Measurements from ENCODE around the gene RUNDC3A.

Gene RUNDC3A

DNA sequence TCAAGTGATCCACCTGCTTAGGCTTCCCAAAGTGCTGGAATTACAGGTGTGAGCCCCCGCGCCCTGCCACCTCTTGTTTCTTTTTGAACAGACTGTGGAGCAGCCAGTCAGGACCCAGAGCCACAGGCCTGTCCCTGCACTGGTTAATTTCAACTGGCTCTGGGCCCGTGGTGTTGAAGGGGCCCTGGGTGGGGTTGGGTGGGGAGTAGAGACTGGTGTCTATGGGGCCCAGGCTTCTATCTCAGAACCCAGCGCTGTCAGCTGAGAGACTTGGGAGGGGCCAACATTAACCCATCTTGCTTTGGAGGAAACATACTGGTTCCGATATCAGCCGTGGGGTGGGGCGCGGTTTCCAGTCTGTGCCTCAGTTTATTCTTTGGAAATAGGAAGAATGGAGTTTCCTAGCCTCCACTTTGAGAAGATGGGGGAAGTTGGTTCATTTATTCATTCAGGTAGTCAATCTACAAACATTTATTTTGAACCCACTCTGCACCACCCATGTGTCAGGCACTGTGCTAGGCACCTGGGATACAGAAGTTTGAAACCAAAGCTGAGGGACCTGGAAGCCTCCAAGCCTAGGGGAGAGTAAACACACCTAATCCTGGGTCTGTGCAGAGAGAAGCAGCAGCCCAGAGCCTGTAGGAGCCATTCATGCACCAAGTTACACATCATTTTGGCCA lies 24.9 kb upstream of the RUNDC3A start:
- no peak for DNase-seq (ENCODE audit: low read depth)

DNA sequence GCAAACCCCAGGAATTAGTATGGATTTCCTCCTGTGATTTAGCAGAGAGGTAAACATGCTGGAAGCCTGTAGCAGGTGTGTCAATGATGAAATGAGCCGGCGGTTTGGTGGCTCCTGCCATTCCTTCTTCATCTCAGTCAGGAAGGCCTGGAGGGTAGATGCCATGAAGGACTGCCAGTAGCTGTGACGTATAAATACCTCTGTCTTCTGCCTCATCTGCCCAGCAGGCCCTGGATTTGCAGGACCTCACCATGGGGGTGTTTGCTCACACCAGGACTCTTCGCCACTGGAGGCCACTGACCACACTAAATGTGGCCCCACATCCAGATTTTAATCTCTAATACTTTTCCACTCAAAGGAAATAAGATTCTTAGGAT lies 24.4 kb upstream of the RUNDC3A start:
- DNase-seq (ENCODE audit: low read depth), result no peak

DNA sequence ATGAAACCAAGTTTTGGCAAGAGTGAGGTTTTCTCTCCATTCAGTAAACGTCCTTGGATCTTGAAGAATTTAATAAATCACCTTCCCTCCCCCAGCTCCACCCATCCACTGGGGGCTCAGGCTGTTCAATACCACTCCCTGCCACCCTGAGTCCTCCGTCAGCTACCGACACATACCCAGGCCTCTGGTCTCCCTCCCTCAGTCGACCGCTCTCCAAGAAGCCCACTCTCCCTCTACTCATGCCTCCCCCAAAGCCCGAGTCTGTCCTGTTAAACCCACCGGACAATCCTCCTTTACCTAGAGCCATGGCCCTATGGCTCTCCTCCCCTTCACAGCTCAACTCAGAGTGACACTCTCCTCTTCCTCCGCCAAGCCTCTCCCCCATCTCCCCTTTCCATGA lies 20.8 kb upstream of the RUNDC3A start:
- DNase-seq (ENCODE audit: low read depth), result no peak

DNA sequence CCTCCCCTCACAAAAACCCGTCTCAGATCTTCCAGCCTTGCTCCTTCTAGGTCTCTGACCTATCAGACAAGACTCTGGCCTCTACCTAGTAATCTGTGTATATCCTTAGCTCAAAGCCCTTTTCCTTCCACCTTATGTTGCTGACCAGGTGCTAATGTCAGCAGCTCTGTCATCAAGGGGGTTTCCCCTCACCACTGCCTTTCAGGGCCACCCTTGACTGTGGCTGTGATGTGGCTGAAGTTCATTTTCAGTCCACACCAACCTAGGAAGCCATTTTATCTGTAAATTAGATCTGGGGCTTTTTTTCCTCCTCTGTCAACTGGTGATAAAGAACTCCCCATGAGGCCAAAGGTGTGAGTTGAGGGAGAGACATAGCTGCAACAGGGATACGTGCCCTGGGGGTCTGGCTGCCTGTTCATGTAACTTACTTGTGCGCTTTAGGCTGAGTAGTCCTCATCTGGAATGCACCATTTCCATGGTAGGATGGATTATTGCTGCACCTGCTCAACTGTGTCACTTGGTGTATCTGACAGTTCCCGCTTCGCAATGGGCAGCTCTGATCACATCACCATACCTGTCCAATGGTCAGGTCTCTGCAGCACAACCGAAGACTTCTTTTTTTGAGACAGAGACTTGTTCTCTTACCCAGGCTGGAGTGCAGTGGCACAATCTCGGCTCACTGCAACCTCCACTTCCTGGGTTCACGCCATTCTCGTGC lies 14.7 kb upstream of the RUNDC3A start:
- DNase-seq (ENCODE audit: low read depth), result no peak

DNA sequence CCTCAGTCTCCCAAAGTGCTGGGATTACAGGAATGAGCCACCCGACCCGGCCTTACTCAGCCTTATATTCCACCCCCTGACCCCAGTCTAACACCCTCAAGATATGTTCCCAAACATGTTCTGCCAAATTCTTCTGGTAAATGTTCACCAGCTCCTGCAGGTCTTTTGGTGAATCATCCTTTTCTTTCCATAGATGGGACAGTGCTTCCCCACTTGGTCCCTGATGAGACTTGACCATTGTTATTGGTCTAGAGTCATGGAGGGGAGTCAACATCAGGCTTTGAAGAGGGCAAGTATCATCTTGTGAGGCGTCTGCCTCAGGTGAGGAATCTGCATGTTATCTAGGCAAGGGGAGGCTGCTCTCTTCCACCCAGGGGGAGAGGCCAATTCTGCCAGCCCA lies 10.4 kb upstream of the RUNDC3A start:
- DNase-seq (ENCODE audit: low read depth), result no peak

DNA sequence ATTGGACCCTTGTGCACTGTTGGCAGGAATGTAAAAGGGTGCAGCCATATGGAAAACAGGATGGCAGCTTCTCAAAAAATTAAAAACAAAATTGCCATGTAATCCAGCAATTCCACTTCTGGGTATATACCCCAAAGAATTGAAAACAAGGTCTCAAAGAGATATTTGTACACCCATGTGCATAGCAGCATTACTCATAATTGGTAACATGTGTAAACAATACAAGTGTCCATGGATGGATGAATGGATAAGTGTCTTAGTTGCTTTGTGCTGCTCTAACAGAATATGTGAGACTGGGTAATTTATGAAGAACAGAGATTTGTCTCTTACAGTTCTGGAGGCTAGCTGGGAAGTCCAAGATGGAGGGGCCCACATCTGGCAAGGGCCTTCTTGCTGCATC lies 3.8 kb upstream of the RUNDC3A start:
- DNase-seq (ENCODE audit: low read depth), result no peak

DNA sequence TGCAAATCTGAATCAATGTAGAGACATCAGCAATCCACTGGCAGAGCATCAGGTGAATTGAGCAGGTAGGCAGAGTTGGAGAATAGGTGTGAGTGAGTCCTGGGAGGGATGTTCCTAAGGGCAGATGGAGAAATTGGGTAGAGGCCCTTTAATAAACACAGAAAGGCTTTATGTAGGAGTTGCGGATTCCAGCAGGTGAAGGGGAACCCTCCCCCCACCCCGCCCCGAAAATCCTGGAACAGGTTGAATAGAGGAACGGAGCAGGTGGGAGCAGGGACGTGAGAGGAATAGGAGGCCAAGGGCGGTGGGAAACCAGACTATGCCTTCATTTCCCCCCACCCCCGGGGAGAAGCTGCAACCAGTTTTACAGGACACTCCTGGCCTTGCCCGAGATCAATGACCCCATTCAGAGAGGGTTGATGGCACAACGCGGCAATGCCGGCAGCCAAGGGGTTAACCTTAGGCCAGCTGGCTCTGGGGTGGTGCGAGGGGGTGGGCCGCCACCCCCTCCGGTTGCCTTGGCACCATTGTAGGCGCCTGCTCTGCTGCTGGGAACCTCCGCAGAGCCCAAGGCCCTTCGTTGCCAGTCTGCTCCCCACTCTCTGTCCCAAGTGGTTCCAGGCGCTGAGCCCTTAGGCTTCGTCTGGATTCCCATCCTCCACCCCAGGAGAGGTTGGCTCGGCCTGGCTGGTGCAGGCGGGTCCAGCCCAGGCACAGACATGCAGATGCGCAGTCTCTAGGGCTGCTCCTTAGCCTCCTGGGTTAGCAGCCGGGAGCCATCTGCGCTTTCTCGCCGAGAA lies 814 bp upstream of the RUNDC3A start:
- no peak for DNase-seq (ENCODE audit: low read depth)

DNA sequence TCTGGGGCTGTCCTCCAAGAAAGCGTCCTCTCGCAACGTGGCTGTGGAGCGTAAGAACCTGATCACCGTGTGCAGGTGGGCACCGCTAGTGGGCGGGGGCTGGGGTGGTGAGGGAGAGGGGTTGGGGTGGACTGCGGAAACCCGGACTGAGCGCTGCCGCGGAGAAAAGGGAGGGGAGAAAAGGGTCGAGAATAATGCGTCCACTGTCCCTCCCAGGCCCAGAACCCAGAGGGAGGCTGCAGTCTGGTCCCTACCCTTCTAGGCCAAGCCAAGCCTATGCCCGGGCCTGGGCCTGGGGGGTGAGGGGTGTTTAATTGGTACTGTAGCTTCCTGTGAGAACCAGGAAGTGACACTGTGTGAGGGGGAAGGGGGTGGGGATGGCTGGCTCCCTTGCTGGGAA lies 464 bp downstream of the RUNDC3A start:
- no peak for DNase-seq (ENCODE audit: low read depth)

DNA sequence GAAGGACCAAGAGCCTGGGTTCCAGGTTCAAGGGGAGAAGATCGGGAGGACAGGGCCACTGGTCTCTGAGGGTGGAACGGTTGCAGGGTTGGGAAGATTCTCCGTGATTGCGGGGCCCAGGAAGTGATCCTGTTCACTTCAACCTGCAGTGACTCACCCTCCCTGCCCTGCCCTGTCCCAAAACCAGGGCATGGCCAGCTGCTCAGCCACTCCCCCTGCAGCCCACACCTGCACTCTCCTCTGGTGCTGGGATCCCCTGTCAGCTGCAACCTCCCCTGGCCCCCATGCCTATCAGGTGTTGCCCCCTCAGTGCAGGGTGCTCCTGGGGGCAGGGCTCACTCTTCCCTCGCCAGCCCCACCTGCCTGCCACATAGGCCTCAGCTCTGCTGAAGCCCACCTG lies 1.1 kb downstream of the RUNDC3A start:
- no peak for DNase-seq (ENCODE audit: low read depth)

DNA sequence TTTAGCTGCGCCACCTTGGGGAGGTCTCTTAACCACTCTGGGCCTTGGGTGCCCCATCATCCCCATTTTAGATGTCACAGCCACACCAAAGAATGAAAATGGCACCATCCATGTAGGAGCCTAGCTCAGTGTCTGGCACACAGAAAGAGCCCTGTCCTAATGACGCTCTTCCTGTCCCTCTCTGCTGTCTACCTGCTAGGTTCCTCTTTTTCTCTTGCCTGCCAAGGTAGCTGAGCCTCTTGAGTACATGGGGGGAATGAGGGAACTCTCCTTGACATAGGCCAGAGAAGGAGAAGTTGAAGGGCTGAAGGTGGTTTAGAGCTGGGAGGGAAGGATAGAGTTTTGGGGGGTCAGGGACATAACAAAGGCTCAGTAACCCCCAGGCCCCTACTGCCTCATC lies 1.8 kb downstream of the RUNDC3A start:
- DNase-seq (ENCODE audit: low read depth), result no peak

DNA sequence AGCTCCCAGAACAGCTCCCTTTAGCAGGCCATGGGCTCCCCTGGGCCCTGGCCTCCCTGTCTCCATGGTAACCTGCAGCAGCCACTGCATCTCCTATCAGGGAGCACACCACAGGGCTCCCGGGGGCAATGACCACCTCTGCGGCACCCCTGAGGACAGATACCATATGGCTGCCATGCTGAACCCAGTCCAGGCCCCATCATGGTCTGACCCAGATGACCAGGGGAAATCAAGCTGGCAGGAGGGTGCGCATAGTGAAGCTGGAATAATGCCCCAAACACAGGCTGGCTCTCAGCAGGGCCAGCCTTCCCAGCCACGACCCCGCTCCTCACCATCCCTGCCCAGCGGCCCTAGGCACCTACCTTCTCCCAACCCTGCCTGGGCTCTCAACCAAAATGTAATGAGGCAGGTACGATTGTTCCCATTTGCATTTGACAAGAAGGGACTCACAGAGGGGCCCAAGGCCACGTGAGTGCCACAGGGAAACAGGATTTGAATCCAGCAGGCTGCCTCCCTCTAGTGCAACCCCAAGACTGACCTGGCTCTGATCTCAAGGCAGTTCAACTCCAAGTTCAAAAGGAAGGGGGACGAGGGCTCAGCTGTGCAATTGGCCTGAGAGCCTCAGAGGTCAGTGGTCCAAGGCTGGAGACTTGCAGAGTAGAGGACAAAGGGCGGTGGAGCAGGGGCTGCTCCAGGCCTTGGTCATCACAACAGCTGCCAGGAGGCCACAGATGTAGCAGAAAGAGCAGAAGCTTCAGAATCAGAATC lies 2.4 kb downstream of the RUNDC3A start:
- DNase-seq (ENCODE audit: low read depth), result no peak

DNA sequence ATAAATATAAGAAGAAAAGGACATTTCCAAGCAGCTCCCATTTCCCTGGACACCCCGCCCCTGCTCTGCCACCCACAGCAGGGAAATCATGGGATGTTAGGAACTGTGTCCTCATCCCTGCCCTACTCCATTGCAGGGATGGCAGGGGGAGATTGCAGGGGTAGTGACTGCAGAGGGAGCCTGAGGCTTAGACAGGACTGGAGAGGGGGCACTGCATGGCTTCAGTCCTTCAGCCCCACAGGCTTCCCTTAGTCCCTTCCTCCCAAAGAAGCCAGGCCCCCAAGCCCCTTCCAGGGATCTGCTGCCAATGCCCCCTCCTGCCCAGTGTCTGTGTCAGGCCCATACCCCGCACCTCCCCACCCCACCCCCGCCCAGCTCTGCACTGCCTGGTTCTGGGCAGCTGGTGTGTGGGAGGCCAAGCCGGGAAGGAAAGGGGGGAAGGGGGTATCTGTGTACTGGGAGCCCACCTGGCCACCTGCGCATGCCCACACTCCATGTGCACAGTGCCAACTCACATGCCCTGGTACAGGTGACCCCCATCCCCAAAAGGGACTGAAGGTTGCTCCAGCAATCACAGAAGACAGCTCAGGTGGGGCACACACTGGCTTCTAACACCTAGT lies 3.3 kb downstream of the RUNDC3A start:
- DNase-seq (ENCODE audit: low read depth), result no peak

DNA sequence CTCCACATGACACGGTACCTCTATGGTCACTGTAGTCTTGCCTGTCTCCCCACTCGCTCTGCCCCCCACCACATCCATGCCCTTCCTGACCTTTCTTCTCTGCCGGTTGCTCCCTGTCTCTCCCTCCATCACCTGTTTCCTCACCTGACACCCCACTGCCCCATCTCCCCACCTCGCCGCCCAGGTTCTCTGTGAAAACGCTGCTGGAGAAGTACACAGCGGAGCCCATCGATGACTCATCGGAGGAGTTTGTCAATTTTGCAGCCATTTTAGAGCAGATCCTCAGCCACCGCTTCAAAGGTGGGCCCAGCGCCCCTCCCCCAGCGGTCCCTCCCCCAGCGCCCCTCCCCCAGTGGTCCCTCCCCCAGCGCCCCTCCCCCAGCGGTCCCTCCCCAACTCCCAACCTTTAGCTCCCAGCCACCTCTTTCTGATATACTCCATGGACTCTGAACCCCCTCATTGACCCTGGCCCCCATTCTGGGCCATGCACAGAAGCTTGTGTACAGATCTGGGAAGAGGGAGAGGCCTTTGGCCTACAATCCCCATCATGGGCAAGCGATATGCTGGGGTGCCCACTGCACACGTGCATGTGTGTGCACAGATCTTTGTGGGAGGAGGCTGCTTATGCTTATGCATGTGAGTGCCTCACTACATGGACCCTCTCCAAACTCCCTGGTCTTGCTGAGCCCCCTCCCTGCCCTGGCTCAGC lies 4.1 kb downstream of the RUNDC3A start:
- DNase-seq (ENCODE audit: low read depth), result no peak

DNA sequence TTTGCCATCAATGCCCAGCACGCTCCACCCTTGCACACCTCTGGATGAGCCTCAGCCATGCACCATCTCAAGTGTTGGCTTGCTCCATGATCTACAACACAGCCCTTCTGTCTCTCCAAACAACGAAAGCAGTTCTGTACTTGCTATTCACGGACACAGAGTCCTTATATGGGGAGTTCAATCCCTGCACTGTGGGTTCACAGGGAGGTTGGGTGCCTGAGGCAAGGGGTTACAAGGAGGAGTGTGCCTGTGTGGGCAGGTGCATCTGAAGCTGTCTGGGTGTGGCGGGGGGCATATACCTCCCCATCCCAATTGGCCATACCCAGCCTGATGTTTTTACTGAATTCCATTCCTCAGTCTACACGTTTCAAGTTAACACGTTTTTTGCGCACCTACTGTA lies 5.6 kb downstream of the RUNDC3A start:
- DNase-seq (ENCODE audit: low read depth), result no peak

DNA sequence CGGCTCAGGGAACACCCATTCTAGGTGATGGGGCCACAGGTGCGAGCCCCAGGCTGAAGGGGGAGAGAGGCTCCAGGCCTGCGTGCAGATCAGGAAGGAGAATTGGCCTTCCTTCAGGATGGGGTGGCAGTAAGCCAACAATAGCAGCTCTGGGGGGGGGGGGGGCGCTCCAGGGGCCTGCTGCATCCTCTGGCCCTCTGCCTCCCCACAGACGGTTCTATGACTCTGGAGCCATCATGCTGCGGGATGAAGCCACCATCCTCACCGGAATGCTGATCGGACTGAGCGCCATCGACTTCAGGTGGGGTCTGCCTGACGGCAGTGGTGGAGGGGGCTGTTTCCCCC lies 6.1 kb downstream of the RUNDC3A start:
- DNase-seq (ENCODE audit: low read depth), result no peak

DNA sequence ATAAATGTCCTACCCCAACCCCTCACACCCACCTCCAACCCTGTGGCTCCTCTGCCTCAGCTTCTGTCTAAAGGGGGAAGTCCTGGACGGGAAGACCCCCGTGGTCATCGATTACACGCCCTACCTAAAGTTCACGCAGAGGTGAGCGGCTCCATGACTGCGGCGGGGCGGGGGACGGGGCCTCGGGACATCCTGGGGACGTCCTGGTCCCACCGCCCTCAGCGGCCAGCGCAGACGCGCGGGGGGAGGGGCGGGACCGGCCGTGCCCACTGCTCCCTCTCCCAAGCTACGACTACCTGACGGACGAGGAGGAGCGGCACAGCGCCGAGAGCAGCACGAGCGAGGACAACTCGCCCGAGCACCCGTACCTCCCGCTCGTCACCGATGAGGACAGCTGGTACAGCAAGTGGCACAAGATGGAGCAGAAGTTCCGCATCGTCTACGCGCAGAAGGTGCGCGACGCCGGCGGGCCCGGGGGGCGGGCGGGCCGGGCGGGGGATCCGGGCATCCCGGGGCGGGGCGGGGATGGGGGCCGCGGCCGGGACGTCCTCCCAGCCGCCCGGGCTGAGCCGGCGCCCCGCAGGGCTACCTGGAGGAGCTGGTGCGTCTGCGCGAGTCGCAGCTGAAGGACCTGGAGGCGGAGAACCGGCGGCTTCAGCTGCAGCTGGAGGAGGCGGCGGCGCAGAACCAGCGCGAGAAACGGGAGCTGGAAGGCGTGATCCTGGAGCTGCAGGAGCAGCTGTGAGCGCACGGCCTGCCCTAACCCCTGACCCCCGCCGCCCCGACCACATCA lies 6.7 kb downstream of the RUNDC3A start:
- DNase-seq (ENCODE audit: low read depth), result no peak

DNA sequence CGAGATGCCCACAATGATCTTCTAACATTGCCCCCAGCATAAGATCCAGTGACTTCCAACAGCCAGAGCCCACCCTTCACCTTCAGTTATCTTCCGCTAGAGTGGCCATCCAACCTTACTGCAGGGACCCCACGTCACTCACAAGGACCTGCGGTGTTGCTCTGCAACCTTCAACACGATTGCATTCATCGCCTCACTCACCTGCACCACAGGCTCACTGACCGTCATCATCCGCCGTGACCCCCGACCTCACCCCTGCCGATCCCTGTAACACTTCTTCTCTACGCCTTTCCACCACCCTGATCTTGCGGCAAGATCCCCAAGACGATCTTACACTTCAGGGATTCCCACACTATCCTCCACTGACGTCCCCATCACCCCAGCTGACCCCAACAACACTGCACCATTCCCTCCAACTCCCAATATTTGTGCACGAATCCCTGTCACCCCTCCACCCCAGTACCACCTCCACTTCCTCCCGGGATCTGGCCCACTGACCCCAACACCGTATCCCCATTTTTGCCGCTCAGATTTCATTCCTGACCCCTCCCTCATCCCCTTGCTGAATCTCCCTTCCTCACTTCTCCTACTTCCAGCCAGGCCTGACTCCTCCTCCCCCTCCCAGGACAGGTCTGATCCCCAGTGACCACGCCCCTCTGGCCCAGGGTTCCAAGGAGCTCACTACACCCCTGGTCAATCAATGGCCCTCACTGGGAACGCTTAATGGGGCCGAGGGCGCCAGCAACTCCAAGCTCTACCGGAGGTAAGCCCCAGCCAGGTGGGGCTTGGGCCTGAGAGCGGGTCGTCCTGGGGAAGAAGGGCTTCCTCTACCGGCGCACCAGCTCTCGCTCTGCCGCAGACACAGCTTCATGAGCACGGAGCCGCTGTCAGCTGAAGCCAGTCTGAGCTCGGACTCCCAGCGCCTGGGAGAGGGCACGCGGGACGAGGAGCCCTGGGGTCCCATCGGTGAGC lies 7.6 kb downstream of the RUNDC3A start:
- no peak for DNase-seq (ENCODE audit: low read depth)

DNA sequence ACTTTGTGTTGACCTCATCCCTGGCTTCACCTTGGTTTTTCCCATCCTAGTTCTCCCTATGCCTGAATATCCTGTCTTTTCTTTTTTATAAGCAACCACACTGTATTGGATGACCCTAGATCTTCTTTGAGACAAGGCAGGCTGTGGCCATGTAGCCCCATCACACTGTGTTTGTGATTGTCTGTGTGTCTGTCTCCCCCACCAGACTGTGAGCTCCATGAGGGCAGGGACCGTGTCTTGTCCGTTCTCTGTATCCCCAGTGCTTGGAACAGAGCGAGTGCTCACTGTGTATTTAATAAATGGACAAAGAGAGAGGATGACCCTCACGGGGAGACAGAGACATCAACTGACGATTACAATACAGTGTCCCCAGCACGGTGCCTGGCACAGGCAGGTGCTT lies 9.1 kb downstream of the RUNDC3A start:
- no peak for DNase-seq (ENCODE audit: low read depth)

All from T follicular helper cell (primary cell).